Hepatocyte (in vitro differentiated cells): ENCODE data around the gene PTPRC.

Experiments
- CTCF ChIP-seq: fragments of 200-600 bp; sonication (generic); IDR thresholded peaks from 2 replicates; pipeline ENCODE4 v1.5.1; 2016; ENCODE audit warnings: antibody characterized with exemption, mild to moderate bottlenecking; ENCODE audit not compliant: poor library complexity
- EZH2 ChIP-seq: fragments of 200-600 bp; sonication (generic); IDR thresholded peaks from 2 replicates; pipeline ENCODE4 v1.6.1; 2016; ENCODE audit warnings: antibody characterized with exemption, mild to moderate bottlenecking, borderline replicate concordance

GRCh38 chr1:198723127-198723526 lies 84.3 kb downstream of the PTPRC start:
- TF ChIP-seq CTCF (no peak), EZH2 (no peak)
